GM12878 (cell line): ENCODE measurements around the gene GALNT18. TPM values are rescaled to one million over a fixed set of nuclear protein-coding genes. Genes with fewer than 3 reads are reported as not detected.

Experiments
- ATAC-seq: fragments of 200-7000 bp; cut with Tn5 transposase; 3 replicates; pipeline ENCODE4 v1.9.1; 2020; ENCODE audit warnings: mild to moderate bottlenecking, moderate library complexity
- BruUV-seq: library from RNA; stranded (reverse); fragments of 400-500 nt; replicated peaks from 2 replicates; lab custom pipeline; 2021; lab: Mats Ljungman, UMichigan
- CTCF ChIA-PET: fragments of 300-600 bp; sonication (Branson Sonifier 250); formaldehyde crosslinking; extraction: SDS; loops from one replicate; lab custom pipeline; 2021; ENCODE audit warnings: inconsistent platforms; lab: Yijun Ruan, JAX
- POLR2A ChIA-PET: fragments of 350-600 bp; formaldehyde crosslinking; extraction: SDS; loops from one replicate; lab custom pipeline; 2021; ENCODE audit warnings: inconsistent platforms; lab: Charles Lee
- RAD21 ChIA-PET: fragments of 300-600 bp; sonication (Branson Sonifier 250); formaldehyde crosslinking; loops from one replicate; lab custom pipeline; 2023; ENCODE audit warnings: antibody characterized with exemption; ENCODE audit not compliant: unreplicated experiment; lab: Charles Lee
- SMC1A ChIA-PET: fragments of 300-600 bp; sonication (Branson Sonifier 250); formaldehyde crosslinking; loops from one replicate; lab custom pipeline; 2023; ENCODE audit not compliant: unreplicated experiment, uncharacterized antibody; lab: Charles Lee
- DNase-seq: peaks from one replicate; pipeline ENCODE4 v3.0.0-alpha.2; 2011; ENCODE audit warnings: low read depth, low spot score
- FAIRE-seq: peaks from 3 replicates; lab custom pipeline; 2011; peaks lifted over from hg19 to GRCh38; lab: Jason Lieb, UNC
- H2AFZ ChIP-seq: 2 replicates; pipeline ENCODE4 v1.6.0; 2011; ENCODE audit warnings: low read depth, low read length, control low read depth; ENCODE audit not compliant: control insufficient read depth
- H3K27ac ChIP-seq: 2 replicates; pipeline ENCODE4 v1.5.1; 2011; ENCODE audit warnings: control low read depth; ENCODE audit not compliant: control insufficient read depth, insufficient read depth
- H3K27me3 ChIP-seq, 2 experiments: replicated peaks in 1 of 2; 2 replicates each; pipeline versions ENCODE4 v1.6.0 to v1.6.1; 2011; ENCODE audit warnings: low read length in 1 of 2; ENCODE audit not compliant: control insufficient read depth in 2 of 2, insufficient read depth in 2 of 2
- H3K36me3 ChIP-seq, 2 experiments: 2 replicates each; pipeline ENCODE4 v1.5.1; 2011; ENCODE audit warnings: low read length in 1 of 2; ENCODE audit not compliant: control insufficient read depth in 2 of 2, insufficient read depth in 2 of 2
- H3K4me1 ChIP-seq: 2 replicates; pipeline ENCODE4 v1.6.1; 2011; ENCODE audit warnings: mild to moderate bottlenecking, low read length, moderate library complexity, mixed read lengths; ENCODE audit not compliant: control insufficient read depth, insufficient read depth
- H3K4me2 ChIP-seq: 2 replicates; pipeline ENCODE4 v1.6.0; 2011; ENCODE audit warnings: control low read depth; ENCODE audit not compliant: control insufficient read depth, insufficient read depth
- H3K4me3 ChIP-seq: fragments of 200-600 bp; sonication (generic); 2 replicates; pipeline ENCODE4 v1.5.1; 2016
- H3K79me2 ChIP-seq: 2 replicates; pipeline ENCODE4 v1.6.0; 2011; ENCODE audit warnings: low read length; ENCODE audit not compliant: control insufficient read depth, insufficient read depth
- H3K9ac ChIP-seq: 2 replicates; pipeline ENCODE4 v1.8.0; 2011; ENCODE audit warnings: low read length, control low read depth, mixed read lengths; ENCODE audit not compliant: control insufficient read depth, insufficient read depth
- H3K9me3 ChIP-seq: replicated peaks from 3 replicates; pipeline ENCODE4 v1.5.1; 2011; ENCODE audit warnings: mild to moderate bottlenecking, low read length; ENCODE audit not compliant: control insufficient read depth, insufficient read depth
- H4K20me1 ChIP-seq: 2 replicates; pipeline ENCODE4 v1.6.0; 2011; ENCODE audit not compliant: control insufficient read depth, insufficient read depth
- BACH1 ChIP-seq: fragments of 450-650 bp; IDR thresholded peaks from 2 replicates; pipeline ENCODE4 v1.6.1; 2017; ENCODE audit warnings: mild to moderate bottlenecking, borderline replicate concordance
- CBX5 ChIP-seq: sonication (generic); IDR thresholded peaks from 2 replicates; pipeline ENCODE4 v1.6.1; 2016; ENCODE audit warnings: low read depth, moderate library complexity, mild to moderate bottlenecking, inconsistent platforms
- CHD1 ChIP-seq: IDR thresholded peaks from 2 replicates; pipeline ENCODE4 v1.6.1; 2012; ENCODE audit warnings: low read depth, low read length, improper control_type of control experiment
- IKZF1 ChIP-seq: fragments of 450-650 bp; conservative IDR thresholded peaks from 2 replicates; pipeline ENCODE4 v1.6.1; 2017; ENCODE audit warnings: antibody characterized with exemption, mild to moderate bottlenecking
- JUNB ChIP-seq: IDR thresholded peaks from 2 replicates; pipeline ENCODE4 v1.6.1; 2016; ENCODE audit warnings: antibody characterized with exemption, mild to moderate bottlenecking
- RB1 ChIP-seq: fragments of 450-650 bp; formaldehyde crosslinking; IDR thresholded peaks from 2 replicates; pipeline ENCODE4 v1.6.1; 2017; ENCODE audit warnings: mild to moderate bottlenecking, borderline replicate concordance
- SMARCA5 ChIP-seq: fragments of 450-650 bp; IDR thresholded peaks from 2 replicates; pipeline ENCODE4 v1.6.1; 2017; ENCODE audit warnings: mild to moderate bottlenecking
- SREBF1 ChIP-seq: IDR thresholded peaks from 2 replicates; pipeline ENCODE4 v1.6.1; 2012; ENCODE audit warnings: mild to moderate bottlenecking, low read length
- SUZ12 ChIP-seq: fragments of 200-600 bp; sonication (generic); IDR thresholded peaks from one replicate; pipeline ENCODE4 v1.6.1; 2018; ENCODE audit warnings: antibody characterized with exemption, mild to moderate bottlenecking; ENCODE audit not compliant: unreplicated experiment
- TCF12 ChIP-seq: IDR thresholded peaks from 2 replicates; pipeline ENCODE4 v1.6.1; 2011; ENCODE audit warnings: low read depth, mild to moderate bottlenecking, low read length
- WRNIP1 ChIP-seq: IDR thresholded peaks from 2 replicates; pipeline ENCODE4 v1.6.1; 2011; ENCODE audit warnings: low read depth, low read length, improper control_type of control experiment, borderline replicate concordance
- in situ Hi-C: fragments of 300-500 bp; cut with MboI; formaldehyde crosslinking; loops from 9 replicates; pipeline ENCODE4 v1.14.3; 2018; ENCODE audit warnings: mixed read lengths
- intact Hi-C: fragments of 100-400 bp; cut with micrococcal nuclease; formaldehyde crosslinking; loops from one replicate; pipeline ENCODE4 v1.14.2; 2022; ENCODE audit not compliant: unreplicated experiment
- polyA plus RNA-seq, 11 experiments: library from polyadenylated mRNA; depleted of rRNA in 4 of 11; unstranded in 6 of 11; stranded (reverse) in 5 of 11; fragments of >200 nt; fragmentation: Nextera tagmentation in 4 of 11; fragmentation: Illumina TruSeq in 1 of 11; extraction: Ambion mirVana in 4 of 11; extraction: Trizol in 1 of 11; gene quantifications; 1 replicate in 1 of 11; 2 replicates in 10 of 11; pipeline versions ENCODE4 v1.2.1 to v1.2.3, GENCODE V29; 2011 to 2016; ENCODE audit warnings: inconsistent platforms in 2 of 11, missing spikeins in 2 of 11, low read depth in 1 of 11
- total RNA-seq, 4 experiments: library from RNA; depleted of rRNA in 3 of 4; stranded (reverse); fragments of >200 nt in 3 of 4; fragmentation: Illumina TruSeq in 1 of 4; extraction: Trizol in 1 of 4; gene quantifications; 2 replicates each; pipeline versions ENCODE4 v1.2.1 to v1.2.3, GENCODE V29; 2013 to 2021
- TF ChIP-seq, protein P1 (sequence below): fragments of 450-650 bp; IDR thresholded peaks from 2 replicates; pipeline ENCODE4 v1.6.1; 2016; ENCODE audit warnings: mild to moderate bottlenecking
- TF ChIP-seq, protein P2 (sequence below): IDR thresholded peaks from 2 replicates; pipeline ENCODE4 v1.6.1; 2011; ENCODE audit warnings: low read depth, mild to moderate bottlenecking, low read length, moderate library complexity, borderline replicate concordance; ENCODE audit errors: extremely low read depth
- TF ChIP-seq, protein P3 (sequence below): IDR thresholded peaks from 2 replicates; pipeline ENCODE4 v1.6.1; 2012; ENCODE audit warnings: low read depth, low read length, improper control_type of control experiment
- TF ChIP-seq, protein P4 (sequence below): IDR thresholded peaks from 2 replicates; pipeline ENCODE4 v1.6.1; 2011; ENCODE audit warnings: borderline replicate concordance, low read depth, mild to moderate bottlenecking, moderate library complexity, mixed read lengths, low read length; ENCODE audit not compliant: insufficient read depth; ENCODE audit errors: extremely low read length

Gene GALNT18
- total and polyA plus RNA-seq, 10 of the 15 experiments (the other 5 are each of a cell fraction or from before 2014, with no cell fraction given) = 1.2 to 14.2 (median 6.3) TPM

DNA sequence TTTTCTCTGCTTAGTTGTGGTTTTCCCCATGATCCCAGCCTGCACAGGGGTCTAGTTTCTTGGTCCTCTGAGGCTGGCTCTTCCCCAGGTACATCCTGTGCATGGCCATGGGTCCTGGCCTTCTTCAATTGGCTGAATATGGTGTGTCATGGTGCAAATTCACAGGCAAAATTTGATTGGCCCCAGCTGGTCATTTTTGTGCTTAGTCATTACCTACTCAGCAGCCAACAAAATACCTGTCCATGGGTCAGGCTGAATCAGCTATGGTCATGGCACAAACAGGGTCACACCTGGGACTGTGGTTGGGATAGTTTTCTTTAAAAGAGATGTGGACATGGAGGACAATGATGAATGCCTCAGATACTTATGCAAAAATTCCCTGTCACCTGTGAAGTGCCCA is 354.5 kb downstream of the GALNT18 start:
- no peaks in the 10 kb centered on the region; a peak in 1 of 4 replicates for H3K27me3 ChIP-seq
- H3K9me3 ChIP-seq = no peaks in the 10 kb centered on the region
- SMC1A ChIA-PET = interaction anchor here (1.2 to 1.4 kb wide), 3 partner anchors 232 to 239 kb away, joined by 4 to 6 read pairs (median 5); no protein-coding TSS in a partner anchor
- intact Hi-C loops (loop anchor here (2.0 kb wide), 4 partner anchors 37 to 239 kb away; no protein-coding TSS in a partner anchor), in situ Hi-C loops (loop anchor here (5.0 kb wide), 1 partner anchor 225 kb away; no protein-coding TSS in a partner anchor)
- no peak overlapping the region for H3K4me2 ChIP-seq
- no peaks in the 10 kb centered on the region for H4K20me1 ChIP-seq
- H2AFZ ChIP-seq = no peak overlapping the region
- CTCF ChIA-PET = interaction anchor here (0.8 to 3.9 kb wide), 15 partner anchors 12 to 520 kb away, joined by 3 to 18 read pairs (median 6); no protein-coding TSS in a partner anchor
- FAIRE-seq (no peak), ATAC-seq (no peak), DNase-seq (no peak)
- no peaks in the 10 kb centered on the region for H3K79me2 ChIP-seq
- no peak overlapping the region for H3K4me3 ChIP-seq
- no peak overlapping the region for H3K27ac ChIP-seq
- RAD21 ChIA-PET = interaction anchor here (1.1 to 1.4 kb wide), 3 partner anchors 229 to 239 kb away, joined by 3 to 4 read pairs (median 3); no protein-coding TSS in a partner anchor
- H3K36me3 ChIP-seq = no peaks in the 10 kb centered on the region; a peak in 1 of 4 replicates
- peaks cover 5% of the 10 kb centered on the region for H3K4me1 ChIP-seq
- no TSS peak for BruUV-seq
- TF ChIP-seq WRNIP1 = no peak
- no peak for TF ChIP-seq CHD1
- TF ChIP-seq, protein P1, sequence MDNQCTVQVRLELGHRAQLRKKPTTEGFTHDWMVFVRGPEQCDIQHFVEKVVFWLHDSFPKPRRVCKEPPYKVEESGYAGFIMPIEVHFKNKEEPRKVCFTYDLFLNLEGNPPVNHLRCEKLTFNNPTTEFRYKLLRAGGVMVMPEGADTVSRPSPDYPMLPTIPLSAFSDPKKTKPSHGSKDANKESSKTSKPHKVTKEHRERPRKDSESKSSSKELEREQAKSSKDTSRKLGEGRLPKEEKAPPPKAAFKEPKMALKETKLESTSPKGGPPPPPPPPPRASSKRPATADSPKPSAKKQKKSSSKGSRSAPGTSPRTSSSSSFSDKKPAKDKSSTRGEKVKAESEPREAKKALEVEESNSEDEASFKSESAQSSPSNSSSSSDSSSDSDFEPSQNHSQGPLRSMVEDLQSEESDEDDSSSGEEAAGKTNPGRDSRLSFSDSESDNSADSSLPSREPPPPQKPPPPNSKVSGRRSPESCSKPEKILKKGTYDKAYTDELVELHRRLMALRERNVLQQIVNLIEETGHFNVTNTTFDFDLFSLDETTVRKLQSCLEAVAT = no peak
- no peak for TF ChIP-seq RB1
- TF ChIP-seq, protein P2, sequence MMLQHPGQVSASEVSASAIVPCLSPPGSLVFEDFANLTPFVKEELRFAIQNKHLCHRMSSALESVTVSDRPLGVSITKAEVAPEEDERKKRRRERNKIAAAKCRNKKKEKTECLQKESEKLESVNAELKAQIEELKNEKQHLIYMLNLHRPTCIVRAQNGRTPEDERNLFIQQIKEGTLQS = no peak
- no peak for TF ChIP-seq SREBF1
- TF ChIP-seq JUNB = no peak
- TF ChIP-seq, protein P3, sequence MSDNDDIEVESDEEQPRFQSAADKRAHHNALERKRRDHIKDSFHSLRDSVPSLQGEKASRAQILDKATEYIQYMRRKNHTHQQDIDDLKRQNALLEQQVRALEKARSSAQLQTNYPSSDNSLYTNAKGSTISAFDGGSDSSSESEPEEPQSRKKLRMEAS = no peak
- TF ChIP-seq IKZF1 = no peak
- no peak for TF ChIP-seq SUZ12
- TF ChIP-seq CBX5 = no peak
- TF ChIP-seq SMARCA5 = no peak
- TF ChIP-seq, protein P4, sequence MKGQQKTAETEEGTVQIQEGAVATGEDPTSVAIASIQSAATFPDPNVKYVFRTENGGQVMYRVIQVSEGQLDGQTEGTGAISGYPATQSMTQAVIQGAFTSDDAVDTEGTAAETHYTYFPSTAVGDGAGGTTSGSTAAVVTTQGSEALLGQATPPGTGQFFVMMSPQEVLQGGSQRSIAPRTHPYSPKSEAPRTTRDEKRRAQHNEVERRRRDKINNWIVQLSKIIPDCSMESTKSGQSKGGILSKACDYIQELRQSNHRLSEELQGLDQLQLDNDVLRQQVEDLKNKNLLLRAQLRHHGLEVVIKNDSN = no peak
- no peak for TF ChIP-seq BACH1
- TF ChIP-seq TCF12 = no peak
- H3K9ac ChIP-seq = no peak overlapping the region
- POLR2A ChIA-PET = no interaction called here
